GM21786 (cell line): Measurements from ENCODE around the gene TRRAP.

Experiments
- ATAC-seq: cut with Tn5 transposase; IDR thresholded peaks from one replicate; pipeline ENCODE4 v1.9.1; 2021; ENCODE audit not compliant: unreplicated experiment

Gene TRRAP

DNA sequence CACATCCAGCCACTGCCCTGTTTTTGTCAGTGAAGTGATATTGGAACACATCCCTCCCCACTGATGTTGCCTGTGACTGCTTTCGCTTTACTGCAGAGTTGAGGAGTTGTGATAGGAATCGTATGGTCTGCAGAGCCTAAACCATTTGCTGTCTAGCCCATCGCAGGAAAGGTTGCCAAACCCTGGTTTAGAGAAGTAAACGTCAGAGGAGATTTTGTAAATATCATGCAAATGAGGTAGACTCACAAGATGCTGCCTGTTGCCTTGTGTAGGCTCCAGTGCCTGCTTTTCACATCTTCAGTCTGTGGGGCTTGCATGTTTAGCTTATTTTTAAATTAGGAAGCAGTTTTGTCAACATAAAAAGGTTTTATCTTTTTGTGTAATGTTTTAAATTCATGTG is 107.1 kb downstream of the TRRAP start:
- ATAC-seq, result no peak

DNA sequence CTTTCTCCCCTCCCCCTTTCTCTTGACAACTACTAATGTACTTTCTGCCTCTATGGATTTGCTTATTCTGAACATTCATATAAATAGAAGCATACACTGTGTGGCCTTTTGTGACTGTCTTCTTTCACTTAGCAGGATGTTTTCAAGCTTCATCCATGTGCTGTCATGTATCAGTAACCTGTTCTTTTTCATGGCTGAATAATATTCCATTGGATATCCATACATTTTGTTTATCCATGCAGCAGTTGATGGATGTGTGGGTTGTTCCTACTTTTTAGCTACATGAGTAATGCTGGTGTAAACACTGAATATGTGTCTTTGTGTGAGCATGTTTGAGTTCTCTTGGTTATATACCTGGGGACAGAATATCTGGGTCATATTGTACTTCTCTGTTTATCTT is 107.6 kb downstream of the TRRAP start:
- ATAC-seq, result no peak

DNA sequence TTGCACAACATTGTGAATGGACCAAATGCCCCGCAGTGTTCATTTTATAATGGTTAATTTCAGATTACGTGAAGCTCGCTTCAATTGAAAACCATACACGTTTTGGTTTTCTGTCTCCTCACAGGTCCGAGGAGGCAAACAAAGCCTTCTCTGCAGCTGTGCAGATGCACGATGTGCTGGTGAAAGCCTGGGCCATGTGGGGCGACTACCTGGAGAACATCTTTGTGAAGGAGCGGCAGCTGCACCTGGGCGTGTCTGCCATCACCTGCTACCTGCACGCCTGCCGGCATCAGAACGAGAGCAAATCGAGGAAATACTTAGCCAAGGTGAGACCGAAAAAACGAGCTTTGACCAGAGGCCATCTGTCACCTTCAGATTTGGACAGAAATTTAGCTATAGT is 110.3 kb downstream of the TRRAP start:
- ATAC-seq, result no peak

DNA sequence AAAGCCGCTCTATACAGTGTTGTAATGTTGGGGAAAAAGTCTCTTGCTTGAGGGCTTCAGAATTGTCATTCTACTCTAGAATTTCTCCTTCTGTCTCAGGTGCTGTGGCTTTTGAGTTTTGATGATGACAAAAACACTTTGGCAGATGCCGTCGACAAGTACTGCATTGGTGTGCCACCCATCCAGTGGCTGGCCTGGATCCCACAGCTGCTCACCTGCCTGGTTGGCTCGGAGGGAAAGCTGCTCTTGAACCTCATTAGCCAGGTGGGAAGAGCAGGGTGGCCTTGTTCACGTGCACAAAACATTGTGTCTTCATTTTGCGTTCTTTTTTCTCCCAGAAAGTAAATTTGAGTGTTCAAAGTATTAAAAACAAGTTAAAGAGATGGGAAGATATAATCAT is 112.0 kb downstream of the TRRAP start:
- no peak for ATAC-seq

DNA sequence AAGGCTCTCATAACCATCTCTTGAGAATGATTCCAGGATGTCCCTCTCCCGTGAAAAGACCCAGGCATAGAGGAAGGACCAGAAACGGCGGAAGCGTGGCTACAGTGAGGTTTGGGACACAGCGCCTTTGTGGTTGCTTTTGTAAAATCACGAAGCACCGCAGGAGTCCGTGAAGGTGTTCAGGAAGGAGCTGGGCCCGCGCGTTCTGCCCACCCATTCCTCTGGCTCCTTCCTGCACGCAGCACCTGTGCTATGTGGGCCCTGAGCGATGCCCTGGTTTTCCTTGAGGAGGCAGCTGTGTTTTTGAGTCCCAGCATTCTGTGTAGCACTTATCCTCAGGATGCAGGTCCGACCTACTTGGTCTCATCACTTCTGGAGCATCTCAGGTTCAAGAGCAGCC is 112.8 kb downstream of the TRRAP start:
- ATAC-seq, result no peak

DNA sequence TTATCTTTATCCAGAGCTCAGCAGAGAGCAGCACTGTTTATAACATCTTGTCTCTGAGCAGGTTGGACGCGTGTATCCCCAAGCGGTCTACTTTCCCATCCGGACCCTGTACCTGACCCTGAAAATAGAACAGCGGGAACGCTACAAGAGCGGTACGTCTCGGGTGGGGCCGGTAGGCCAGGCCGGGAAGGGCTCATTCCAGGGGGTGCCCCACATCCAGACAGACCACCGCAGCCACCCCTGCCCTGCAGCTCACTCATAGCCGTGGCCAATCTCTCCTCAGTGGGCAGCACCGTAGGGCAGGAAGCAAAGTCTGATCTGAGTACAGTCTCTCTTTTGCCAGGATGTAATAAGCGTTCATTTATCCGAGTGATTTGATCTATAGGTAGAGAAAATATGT is 113.7 kb downstream of the TRRAP start:
- no peak for ATAC-seq

DNA sequence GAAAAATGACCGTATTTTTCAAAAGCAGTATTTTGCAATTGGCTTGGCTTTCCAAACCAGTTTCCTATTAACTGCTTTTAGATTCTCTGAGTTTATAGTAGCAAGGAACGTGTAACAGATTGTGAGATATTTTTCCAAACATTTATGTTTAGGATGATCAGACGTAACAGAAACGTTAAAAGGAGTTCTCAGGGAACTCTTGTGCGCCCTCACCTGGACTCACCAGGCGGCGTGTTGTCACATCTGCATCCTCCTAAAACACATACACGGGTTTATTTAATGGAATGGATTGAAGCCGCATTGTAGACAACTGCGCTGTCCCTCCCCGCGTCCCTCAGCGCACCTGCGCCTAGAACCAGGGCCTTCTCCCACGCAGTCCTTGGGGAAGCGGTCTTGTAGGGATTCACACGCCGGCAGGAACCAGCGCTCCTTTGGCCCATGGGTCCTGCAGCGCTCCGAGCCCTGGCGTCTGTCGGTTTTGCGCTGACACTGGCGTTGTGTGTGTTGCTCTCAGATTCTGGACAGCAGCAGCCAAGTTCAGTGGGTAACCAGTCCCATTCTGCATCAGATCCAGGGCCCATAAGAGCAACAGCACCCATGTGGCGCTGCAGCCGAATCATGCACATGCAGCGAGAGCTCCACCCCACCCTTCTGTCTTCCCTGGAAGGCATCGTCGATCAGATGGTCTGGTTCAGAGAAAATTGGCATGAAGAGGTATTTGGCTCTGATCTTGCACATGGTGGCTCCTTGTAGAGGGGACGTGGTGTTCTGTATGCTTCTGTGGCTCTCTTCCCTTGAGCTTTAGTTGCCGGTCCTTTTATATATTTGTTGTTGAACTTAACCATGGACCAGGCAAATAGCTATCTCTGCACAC is 114.9 kb downstream of the TRRAP start:
- ATAC-seq, result no peak

DNA sequence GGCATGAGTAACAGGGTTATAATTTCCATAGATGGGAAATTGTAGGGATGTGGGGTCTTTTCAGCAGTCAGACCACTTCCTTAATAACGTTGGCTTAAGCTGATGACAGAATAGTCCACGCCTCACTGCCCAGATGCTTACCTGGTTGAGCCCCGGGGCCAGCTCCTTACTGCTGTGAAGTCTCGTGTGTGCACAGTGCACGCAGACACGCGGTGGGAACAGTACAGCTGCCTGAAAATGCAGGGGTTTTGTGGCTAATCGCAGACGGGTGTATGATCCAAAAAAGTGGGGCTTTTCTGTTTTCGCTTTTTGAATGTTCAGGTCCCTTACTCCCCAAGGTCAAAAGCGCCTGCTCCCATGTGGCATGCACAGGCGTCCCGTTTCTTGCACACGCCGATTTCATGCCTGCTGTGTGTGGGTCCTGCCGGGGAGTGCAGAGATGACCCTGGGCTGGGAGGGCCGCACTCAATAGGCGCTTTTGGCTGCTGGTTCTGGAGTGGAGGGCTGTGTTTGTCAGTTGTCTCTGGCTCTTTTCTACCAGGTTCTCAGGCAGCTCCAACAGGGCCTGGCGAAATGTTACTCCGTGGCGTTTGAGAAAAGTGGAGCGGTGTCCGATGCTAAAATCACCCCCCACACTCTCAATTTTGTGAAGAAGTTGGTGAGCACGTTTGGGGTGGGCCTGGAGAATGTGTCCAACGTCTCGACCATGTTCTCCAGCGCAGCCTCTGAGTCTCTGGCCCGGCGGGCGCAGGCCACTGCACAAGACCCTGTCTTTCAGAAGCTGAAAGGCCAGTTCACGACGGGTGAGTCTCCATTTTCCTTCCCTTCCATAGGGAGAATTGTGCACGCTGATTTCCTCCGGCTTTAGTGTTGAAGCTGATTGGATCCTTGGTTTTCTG is 116.0 kb downstream of the TRRAP start:
- ATAC-seq, result no peak

DNA sequence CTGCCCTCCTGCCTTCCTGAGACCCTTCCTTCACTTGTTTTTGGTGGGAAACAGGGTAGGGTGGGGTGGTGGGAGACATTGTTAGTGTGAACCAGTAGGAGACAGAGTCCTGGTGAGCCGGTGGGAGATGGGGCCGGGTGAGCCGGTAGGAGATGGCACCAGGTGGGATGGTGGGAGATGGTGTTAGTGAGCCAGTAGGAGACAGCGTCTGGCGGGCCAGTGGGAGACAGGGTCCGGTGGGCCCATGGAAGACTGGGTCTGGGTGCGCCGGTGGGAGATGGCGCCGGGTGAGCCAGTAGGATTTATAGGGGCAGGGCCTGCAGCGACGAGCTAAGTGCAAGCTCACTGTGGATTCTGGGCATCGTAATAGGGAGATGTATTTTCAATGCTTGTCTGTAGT is 116.8 kb downstream of the TRRAP start:
- ATAC-seq, result no peak

DNA sequence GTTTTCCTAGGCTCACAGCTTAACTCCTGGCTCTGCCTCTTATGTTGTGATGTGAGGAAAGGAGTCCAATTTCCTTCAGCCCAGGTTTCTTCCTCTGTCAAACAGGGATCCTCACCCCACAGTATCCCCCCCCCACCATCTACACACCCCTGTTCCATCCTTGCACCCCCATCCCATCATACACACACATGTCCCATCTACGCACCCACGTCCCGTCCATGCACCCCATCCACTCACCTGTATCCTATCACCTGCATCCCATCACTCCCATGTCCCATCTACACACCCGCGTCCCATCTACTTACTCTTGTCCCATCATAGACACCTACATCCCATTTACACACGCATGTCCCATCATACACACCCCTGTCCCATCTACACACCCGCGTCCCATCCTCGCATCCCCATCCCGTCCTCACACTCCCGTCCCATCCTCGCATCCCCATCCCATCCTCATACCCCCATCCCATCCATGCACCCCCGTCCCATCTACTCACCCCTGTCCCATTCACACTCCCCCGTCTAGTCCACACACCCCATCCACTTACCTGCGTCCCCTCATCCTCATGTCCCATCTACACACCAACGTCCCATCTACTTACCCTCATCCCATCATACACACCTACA is 117.3 kb downstream of the TRRAP start:
- no peak for ATAC-seq

DNA sequence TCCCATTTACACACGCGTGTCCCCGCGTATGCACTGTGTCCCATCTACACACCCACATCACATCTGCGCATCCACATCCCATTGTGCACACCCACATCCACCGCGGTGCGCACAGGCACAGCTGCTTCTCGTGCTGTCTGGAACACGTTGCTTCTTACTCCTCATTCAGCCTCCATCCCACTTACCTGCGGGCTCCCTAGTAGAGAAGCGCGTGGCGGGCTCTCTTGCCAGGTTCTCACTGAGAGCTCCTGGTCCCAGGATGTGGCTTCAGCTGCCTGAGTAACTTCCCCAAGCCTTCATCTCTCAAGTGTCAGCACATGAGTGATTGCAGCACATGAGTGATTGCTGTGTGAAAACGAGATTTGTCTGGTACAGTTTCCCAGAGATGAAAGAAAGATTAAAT is 117.8 kb downstream of the TRRAP start:
- ATAC-seq, result no peak

DNA sequence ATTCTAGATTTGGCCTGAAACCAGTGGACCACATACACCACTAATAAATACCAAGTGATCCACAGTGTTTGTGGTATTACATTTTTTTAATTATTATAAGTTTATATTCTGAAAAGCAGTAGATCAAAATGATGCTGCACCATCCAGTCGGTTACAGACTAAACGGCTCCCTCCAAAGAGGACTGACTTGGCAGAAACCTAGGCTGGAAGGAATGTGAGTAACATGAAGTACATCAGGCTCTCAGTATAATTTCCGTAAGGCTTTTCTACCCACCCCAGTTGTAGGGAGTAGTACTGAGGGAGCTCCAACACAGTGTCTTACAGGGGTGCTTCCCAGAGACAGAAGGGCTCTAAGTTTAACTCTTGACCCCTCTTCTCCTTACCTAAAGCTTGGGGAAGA is 119.5 kb downstream of the TRRAP start:
- no peak for ATAC-seq

DNA sequence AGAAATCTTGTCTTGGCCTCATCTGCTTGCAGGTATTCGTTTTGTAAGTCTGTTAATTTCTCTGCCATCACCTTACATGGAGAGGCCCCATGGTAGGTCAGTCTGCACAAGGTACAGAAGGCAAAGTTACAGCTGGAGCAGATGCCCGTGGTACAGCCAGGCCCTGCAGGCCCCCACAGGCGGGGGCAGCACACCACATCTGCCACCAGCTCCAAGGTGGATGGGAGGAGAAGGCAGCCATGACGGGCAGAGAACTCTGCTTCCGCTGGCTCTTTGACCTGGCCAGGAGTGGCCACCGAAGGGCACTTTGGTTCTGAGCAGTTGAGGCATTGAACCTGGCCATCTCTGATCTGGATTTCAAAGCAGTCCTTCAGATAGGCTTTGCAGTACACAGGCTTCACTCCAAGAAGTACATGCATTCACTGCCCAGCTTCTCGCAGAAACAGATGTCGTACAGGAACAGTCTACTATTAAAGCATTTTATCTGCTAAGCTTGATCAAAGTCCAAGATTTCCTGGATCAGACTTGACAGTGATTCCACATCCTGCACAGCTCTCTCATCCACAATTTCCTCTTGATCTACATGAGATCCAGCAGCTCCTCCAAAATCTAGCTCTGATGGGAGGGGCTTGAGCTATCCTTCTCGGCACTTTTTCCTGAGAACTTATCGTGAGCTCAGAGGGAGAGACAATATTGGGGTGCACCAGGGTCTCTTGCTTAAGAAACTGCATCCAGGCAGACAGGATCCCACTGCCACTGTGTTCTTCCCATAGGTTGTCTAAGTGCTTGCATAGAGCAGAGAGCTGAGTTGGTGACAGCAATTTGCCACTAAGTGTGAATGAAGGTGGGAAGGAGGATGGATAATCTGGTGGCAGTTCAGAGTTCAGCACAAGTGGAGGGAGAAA is 120.7 kb downstream of the TRRAP start:
- no peak for ATAC-seq

DNA sequence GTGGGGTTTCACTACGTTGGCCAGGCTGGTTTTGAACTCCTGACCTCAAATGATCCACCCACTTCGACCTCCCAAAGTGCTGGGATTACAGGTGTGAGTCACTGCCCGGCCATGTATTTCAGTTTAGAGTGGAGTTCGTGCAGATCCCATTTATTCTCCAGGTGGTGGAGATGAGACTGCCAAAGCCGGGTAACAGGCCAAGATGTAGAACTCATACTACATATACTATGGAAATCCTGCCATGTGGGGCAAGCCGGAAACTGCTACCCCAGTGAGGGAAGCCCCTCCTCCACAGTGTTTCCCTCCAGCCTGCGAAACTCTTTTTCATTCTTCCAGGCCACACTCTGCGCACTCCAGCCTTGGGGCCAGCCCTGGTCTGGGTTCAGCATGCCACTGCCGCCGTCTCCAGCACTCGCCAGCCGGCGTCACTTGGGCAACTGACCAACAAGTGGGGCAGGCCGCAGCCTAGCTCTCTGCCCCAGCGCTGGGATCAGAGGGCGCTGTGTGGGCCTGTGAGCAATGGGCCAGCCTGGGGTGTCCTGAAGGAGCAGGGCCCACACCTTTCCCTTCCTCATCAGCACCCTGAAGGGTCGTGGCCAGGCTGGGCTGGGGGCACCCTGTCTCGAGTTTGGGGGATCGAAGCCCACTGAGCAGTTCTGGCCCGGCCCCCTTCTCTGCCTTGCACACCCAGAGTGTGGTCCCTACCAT is 122.0 kb downstream of the TRRAP start:
- no peak for ATAC-seq

DNA sequence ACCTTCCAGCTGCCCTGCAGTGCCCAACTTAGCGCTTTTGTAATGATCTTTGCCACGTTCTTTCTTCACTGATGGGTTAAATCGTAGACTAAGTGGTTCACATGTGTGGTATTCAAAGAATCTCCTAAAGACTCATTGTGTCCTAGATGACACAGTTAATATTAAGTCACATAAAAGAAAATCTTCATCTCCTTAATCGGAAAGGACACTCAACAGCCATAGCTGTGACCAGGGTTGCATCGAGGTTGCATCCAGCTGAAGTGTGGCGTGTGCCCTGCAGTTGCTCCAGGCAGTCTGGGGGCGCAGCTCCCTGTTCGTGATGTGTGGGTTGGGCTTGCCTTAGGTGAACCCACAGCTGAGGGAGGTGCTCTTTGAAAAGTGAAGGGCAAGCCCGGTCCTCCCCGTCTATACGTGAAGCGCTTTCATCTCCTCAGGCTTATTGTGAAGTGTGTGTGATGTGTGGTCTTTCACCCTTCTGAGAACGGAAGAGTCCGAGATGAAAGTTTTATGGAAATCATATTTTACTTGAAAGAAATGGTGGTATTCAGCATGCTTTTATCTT is 122.7 kb downstream of the TRRAP start:
- ATAC-seq, result no peak

DNA sequence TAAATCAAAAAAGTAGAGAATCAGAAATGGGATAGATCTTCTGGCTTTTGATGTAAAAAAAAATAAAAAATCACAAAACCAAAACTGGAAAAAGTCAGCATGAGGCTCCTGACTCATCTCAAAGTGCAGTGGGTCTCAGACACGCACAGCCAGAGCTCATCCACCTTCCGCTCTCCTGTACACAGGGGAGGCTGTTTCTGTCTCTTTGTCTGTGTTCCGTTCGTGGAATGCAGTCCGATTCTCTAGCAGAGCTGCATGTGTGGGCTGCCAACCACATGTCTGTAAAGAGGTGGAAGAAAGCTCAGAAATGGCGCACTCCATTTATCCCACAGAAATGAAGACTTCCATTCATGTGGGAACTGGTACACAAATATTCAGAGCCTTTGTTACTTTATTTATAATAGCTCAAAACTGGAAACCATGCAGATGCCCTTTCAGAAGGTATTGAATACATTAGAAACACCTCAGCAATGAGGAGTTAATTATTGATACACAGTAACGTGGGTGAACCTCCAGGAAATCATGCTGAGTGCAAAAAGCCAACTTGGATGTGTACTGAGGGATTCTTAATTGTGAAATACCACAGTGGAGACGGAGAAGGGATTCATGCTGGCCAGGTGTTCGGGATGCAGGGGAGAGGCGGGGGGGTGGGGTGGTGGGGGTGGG is 123.3 kb downstream of the TRRAP start:
- no peak for ATAC-seq

DNA sequence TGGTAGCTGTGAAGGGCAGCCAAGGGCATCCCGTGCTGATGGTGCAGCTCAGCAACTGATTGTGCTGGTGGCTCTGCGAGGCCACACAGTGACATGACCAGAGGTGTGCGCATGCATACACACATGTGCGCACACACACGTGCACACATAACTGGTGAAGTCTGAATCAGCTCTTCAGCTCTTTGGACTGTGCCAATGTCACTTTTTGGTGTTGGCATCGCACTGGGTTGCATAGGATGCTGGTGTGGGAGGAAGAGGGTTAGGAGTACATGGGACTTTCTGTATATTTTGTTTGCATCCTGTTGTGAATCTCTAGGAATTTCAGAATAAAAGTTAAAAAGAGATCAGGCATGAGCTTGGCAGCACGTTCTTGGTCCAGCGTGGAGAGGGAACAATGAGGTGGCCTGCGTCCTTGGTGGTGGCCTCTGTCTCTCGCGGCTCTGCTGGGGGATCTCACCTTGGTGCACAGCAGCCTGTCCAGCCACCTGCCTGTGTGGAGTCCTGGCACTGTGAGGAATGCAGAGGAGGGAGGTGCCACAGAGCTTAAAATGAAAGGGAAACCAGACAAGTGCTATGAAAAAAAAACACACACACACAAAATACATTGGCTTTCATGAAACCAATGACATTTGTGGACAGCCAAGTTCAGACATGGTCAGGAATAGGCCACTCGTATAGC is 124.0 kb downstream of the TRRAP start:
- no peak for ATAC-seq

DNA sequence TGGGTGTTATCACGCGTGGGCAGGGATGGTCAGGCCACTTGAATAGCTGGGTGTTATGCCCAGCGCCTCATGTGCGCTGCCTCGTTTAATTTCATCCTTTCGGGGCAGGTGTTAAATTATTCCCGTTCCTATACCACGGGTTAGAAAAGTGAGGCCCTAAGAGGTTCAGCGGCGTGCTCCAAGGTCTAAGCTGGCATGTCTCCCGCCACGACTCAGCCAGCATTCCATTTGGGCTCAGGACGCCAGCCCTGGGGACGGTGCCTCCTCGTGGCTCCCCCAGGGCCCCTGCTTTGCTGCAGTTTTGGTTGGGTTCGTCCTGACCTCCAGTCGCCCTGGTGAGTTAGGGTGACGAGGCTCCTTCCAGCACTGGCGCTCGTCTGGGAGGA is 124.5 kb downstream of the TRRAP start:
- ATAC-seq, result no peak

DNA sequence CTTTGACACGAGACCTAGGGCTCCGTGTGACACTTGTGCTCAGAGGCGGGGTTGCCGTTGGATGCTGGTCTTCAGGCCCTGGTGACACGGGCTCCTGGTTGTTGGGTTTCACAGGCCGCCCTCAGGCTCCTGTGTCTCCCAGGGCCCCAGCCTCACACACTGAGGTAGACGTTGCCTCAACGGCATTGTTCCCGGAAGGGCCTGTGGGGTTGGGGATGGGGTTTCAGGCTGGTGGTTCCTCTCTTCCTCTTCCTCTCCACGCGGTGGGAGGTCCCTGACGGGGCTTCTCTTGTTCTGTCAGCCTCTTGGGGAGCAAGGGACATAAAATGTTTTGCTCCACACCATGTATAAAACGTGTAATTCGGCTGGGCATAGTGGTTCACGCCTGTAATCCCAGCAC is 125.1 kb downstream of the TRRAP start:
- ATAC-seq, result no peak
